Loucy (cell line): ENCODE measurements around the gene L3MBTL4.

ENCODE experiments used
- H2AFZ ChIP-seq: fragments of 200-600 bp; sonication (generic); 2 replicates; pipeline ENCODE4 v1.6.0; 2016; ENCODE audit warnings: antibody characterized with exemption, mild to moderate bottlenecking, low read length, moderate library complexity
- H3F3A ChIP-seq: fragments of 200-600 bp; 2 replicates; pipeline ENCODE4 v1.6.0; 2016; ENCODE audit warnings: antibody characterized with exemption, low read depth, mild to moderate bottlenecking
- H3K27me3 ChIP-seq: fragments of 200-600 bp; sonication (generic); 2 replicates; pipeline ENCODE4 v1.6.1; 2014; ENCODE audit warnings: low read length, mild to moderate bottlenecking; ENCODE audit not compliant: insufficient read depth, poor library complexity, severe bottlenecking
- H3K36me3 ChIP-seq: fragments of 200-600 bp; sonication (generic); 2 replicates; pipeline ENCODE4 v1.6.1; 2016; ENCODE audit warnings: low read length; ENCODE audit not compliant: insufficient read depth
- H3K4me1 ChIP-seq: fragments of 200-600 bp; sonication (generic); 2 replicates; pipeline ENCODE4 v1.5.1; 2014; ENCODE audit warnings: low read length, mild to moderate bottlenecking; ENCODE audit not compliant: insufficient read depth, poor library complexity, severe bottlenecking
- H3K4me2 ChIP-seq: fragments of 200-600 bp; sonication (generic); 2 replicates; pipeline ENCODE4 v1.6.0; 2014; ENCODE audit warnings: antibody characterized with exemption, low read length, low read depth, mild to moderate bottlenecking; ENCODE audit not compliant: poor library complexity, severe bottlenecking
- H3K4me3 ChIP-seq: fragments of 200-600 bp; sonication (generic); 2 replicates; pipeline ENCODE4 v1.5.1; 2014; ENCODE audit warnings: low read length, mild to moderate bottlenecking, mixed read lengths; ENCODE audit not compliant: poor library complexity, severe bottlenecking
- H3K79me2 ChIP-seq: fragments of 200-600 bp; sonication (generic); 2 replicates; pipeline ENCODE4 v1.6.1; 2014; ENCODE audit warnings: low read length; ENCODE audit not compliant: insufficient read depth
- H3K9ac ChIP-seq: fragments of 200-600 bp; sonication (generic); 2 replicates; pipeline ENCODE4 v1.6.0; 2014; ENCODE audit warnings: mild to moderate bottlenecking, low read depth, low read length, moderate library complexity; ENCODE audit not compliant: poor library complexity, severe bottlenecking
- H3K9me2 ChIP-seq: fragments of 200-600 bp; sonication (generic); replicated peaks from 2 replicates; pipeline ENCODE4 v1.6.1; 2016; ENCODE audit warnings: low read depth, low read length, mixed read lengths
- H3K9me3 ChIP-seq: fragments of 200-600 bp; sonication (generic); 2 replicates; pipeline ENCODE4 v1.6.1; 2014; ENCODE audit warnings: mild to moderate bottlenecking, antibody characterized with exemption, low read length, low read depth; ENCODE audit not compliant: insufficient read depth
- H4K20me1 ChIP-seq: fragments of 200-600 bp; sonication (generic); 2 replicates; pipeline ENCODE4 v1.6.0; 2014; ENCODE audit warnings: antibody characterized with exemption, low read length, mild to moderate bottlenecking; ENCODE audit not compliant: insufficient read depth, poor library complexity, severe bottlenecking
- EZH2phosphoT487 ChIP-seq: fragments of 200-600 bp; IDR thresholded peaks from 2 replicates; pipeline ENCODE4 v1.6.1; 2018; ENCODE audit warnings: antibody characterized with exemption, mild to moderate bottlenecking, moderate library complexity, borderline replicate concordance
- TF ChIP-seq, protein P1 (sequence below): fragments of 200-600 bp; sonication (generic); conservative IDR thresholded peaks from 2 replicates; pipeline ENCODE4 v1.5.1; 2014; ENCODE audit warnings: mild to moderate bottlenecking, antibody characterized with exemption, low read length

The L3MBTL4 gene

DNA sequence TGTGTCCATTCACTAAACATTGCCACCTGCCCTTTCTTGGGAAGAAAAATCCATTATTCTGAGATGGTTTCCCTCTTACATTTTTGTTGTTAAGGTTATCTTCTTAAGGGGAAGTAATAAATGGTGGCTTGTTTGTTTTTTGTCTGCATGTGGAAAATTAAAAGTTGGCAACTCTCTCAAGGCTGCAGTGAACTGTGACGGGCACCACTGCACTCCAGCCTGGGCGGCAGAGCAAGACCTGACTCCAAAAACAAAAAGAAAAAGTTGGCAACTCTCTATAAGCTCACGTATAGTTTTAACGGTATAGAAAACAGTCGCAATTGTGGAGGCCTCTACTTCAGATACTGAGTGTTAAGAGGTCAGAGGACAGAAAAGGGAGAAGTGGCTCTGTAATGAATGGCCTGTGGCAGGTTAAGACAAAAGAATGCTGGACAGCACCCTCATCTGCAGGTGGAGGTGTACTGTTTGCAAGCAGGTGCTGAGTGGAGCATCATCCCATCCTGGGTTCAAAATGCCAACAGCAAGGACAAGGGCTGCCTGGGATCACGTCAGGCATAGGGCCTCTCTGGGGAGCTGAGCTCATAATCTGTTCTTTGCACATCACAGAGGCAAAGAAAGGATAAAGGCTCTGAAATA lies 16.7 kb downstream of the L3MBTL4 start:
- no peaks in the 10 kb centered on the region for H3K36me3 ChIP-seq
- no peaks in the 10 kb centered on the region for H3K4me1 ChIP-seq
- no peaks in the 10 kb centered on the region for H3K79me2 ChIP-seq
- no peak overlapping the region for H3K4me2 ChIP-seq
- TF ChIP-seq EZH2phosphoT487, result no peak
- TF ChIP-seq, protein P1, sequence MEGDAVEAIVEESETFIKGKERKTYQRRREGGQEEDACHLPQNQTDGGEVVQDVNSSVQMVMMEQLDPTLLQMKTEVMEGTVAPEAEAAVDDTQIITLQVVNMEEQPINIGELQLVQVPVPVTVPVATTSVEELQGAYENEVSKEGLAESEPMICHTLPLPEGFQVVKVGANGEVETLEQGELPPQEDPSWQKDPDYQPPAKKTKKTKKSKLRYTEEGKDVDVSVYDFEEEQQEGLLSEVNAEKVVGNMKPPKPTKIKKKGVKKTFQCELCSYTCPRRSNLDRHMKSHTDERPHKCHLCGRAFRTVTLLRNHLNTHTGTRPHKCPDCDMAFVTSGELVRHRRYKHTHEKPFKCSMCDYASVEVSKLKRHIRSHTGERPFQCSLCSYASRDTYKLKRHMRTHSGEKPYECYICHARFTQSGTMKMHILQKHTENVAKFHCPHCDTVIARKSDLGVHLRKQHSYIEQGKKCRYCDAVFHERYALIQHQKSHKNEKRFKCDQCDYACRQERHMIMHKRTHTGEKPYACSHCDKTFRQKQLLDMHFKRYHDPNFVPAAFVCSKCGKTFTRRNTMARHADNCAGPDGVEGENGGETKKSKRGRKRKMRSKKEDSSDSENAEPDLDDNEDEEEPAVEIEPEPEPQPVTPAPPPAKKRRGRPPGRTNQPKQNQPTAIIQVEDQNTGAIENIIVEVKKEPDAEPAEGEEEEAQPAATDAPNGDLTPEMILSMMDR, result no peak
- no peaks in the 10 kb centered on the region for H3F3A ChIP-seq
- no peaks in the 10 kb centered on the region for H4K20me1 ChIP-seq
- H3K4me3 ChIP-seq, result no peak overlapping the region
- H3K27me3 ChIP-seq, result no peaks in the 10 kb centered on the region
- no peak overlapping the region for H2AFZ ChIP-seq
- H3K9me3 ChIP-seq, result no peaks in the 10 kb centered on the region
- no peaks in the 10 kb centered on the region for H3K9me2 ChIP-seq
- H3K9ac ChIP-seq, result no peak overlapping the region

DNA sequence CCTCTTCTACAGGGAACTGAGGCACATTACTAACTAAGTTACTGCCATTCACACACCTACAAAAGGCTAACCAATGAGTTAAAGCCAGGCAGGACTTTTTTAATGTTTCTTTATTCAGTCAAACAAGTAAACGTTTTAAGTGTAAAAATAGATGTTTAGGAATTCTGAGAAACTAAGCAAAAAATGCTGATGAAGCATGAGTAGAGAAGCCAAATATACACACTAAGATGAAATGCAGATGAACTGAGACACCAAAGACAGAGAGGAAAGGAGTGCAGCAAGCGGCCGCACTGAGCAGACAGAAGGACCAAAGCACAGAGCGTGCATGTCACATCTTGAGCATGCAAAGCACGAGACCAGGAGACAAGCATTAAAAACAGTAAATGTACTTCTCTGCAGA lies 17.9 kb downstream of the L3MBTL4 start:
- H3K4me1 ChIP-seq, result no peaks in the 10 kb centered on the region
- no peak overlapping the region for H3K4me2 ChIP-seq
- H3K27me3 ChIP-seq, result no peaks in the 10 kb centered on the region
- H2AFZ ChIP-seq, result no peak overlapping the region
- H3K79me2 ChIP-seq, result no peaks in the 10 kb centered on the region
- no peaks in the 10 kb centered on the region for H3K9me2 ChIP-seq
- no peaks in the 10 kb centered on the region for H4K20me1 ChIP-seq
- H3K9ac ChIP-seq, result no peak overlapping the region
- H3F3A ChIP-seq, result no peaks in the 10 kb centered on the region
- TF ChIP-seq, protein P1, result no peak
- TF ChIP-seq EZH2phosphoT487, result no peak
- H3K9me3 ChIP-seq, result no peaks in the 10 kb centered on the region
- H3K4me3 ChIP-seq, result no peak overlapping the region
- no peaks in the 10 kb centered on the region for H3K36me3 ChIP-seq

DNA sequence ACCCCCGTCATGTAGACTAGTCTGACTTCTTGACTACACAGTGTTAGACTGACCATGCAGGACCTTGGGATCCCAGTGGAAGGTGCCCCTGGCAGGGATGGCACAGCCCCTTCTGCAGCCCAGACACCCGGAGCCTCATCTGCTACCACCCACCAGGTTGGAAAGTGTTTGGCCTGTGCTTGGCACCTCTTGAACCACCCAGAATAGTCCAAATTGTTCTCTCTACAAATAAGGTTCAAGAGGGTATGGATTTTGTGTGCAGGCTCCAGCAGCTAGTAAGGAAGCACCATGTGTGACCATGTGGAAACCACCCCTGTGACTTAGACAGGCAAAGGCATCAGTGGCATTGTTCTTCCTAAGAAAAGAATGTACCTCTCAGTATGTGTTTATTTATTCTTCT lies 18.4 kb downstream of the L3MBTL4 start:
- TF ChIP-seq EZH2phosphoT487, result no peak
- TF ChIP-seq, protein P1, result no peak
- Histone ChIP-seq H3K4me3 (no peak overlapping the region), H3K9me2 (no peaks in the 10 kb centered on the region), H2AFZ (no peak overlapping the region), H3K9ac (no peak overlapping the region), H3K27me3 (no peaks in the 10 kb centered on the region), H3K36me3 (no peaks in the 10 kb centered on the region), H4K20me1 (no peaks in the 10 kb centered on the region), H3K9me3 (no peaks in the 10 kb centered on the region), H3K4me2 (no peak overlapping the region), H3K4me1 (no peaks in the 10 kb centered on the region), H3F3A (no peaks in the 10 kb centered on the region), H3K79me2 (no peaks in the 10 kb centered on the region)
